IMR-90 (cell line): Measurements from ENCODE around the gene EPHB1.

Experiments
- BHLHE40 ChIP-seq: fragments of 150-350 bp; IDR thresholded peaks from 2 replicates; pipeline ENCODE4 v1.6.1; 2016; ENCODE audit warnings: mild to moderate bottlenecking, low read depth, low read length
- CEBPB ChIP-seq: IDR thresholded peaks from 2 replicates; pipeline ENCODE4 v1.6.1; 2012; ENCODE audit warnings: low read depth, low read length, improper control_type of control experiment
- CTCF ChIP-seq: conservative IDR thresholded peaks from 2 replicates; pipeline ENCODE4 v1.5.1; 2012; ENCODE audit warnings: mild to moderate bottlenecking, low read depth, low read length, improper control_type of control experiment
- ELK1 ChIP-seq: fragments of 150-350 bp; IDR thresholded peaks from 2 replicates; pipeline ENCODE4 v1.6.1; 2016; ENCODE audit warnings: low read depth, mild to moderate bottlenecking, low read length, moderate library complexity, borderline replicate concordance
- FOS ChIP-seq: fragments of 150-350 bp; IDR thresholded peaks from 2 replicates; pipeline ENCODE4 v1.6.1; 2016; ENCODE audit warnings: low read depth, low read length
- MXI1 ChIP-seq: IDR thresholded peaks from 2 replicates; pipeline ENCODE4 v1.6.1; 2012; ENCODE audit warnings: low read depth, mild to moderate bottlenecking, low read length, moderate library complexity, borderline replicate concordance
- POLR2A ChIP-seq: IDR thresholded peaks from 2 replicates; pipeline ENCODE4 v1.6.1; 2012; ENCODE audit warnings: mild to moderate bottlenecking, low read depth, low read length
- RAD21 ChIP-seq: IDR thresholded peaks from 2 replicates; pipeline ENCODE4 v1.6.1; 2012; ENCODE audit warnings: low read length, improper control_type of control experiment
- SMC3 ChIP-seq: fragments of 150-350 bp; IDR thresholded peaks from 2 replicates; pipeline ENCODE4 v1.6.1; 2016; ENCODE audit warnings: low read depth, mild to moderate bottlenecking, antibody characterized with exemption, low read length, moderate library complexity
- USF2 ChIP-seq: fragments of 150-350 bp; IDR thresholded peaks from 2 replicates; pipeline ENCODE4 v1.6.1; 2017; ENCODE audit warnings: mild to moderate bottlenecking, antibody characterized with exemption, low read length, low read depth

GRCh38 chr3:134752761-134753461 lies 42.1 kb upstream of the EPHB1 start:
- TF ChIP-seq CTCF: no peak
- no peak for TF ChIP-seq POLR2A
- no peak for TF ChIP-seq CEBPB
- no peak for TF ChIP-seq MXI1
- no peak for TF ChIP-seq USF2
- no peak for TF ChIP-seq BHLHE40
- no peak for TF ChIP-seq ELK1
- TF ChIP-seq RAD21: no peak
- TF ChIP-seq FOS: no peak
- TF ChIP-seq SMC3: no peak
